SK-N-SH treated with all-trans-retinoic acid at 6 μM for 48 hours (cell line): ENCODE data around the gene PCSK5.

Experiments
- ARNTL ChIP-seq: fragments of 450-650 bp; formaldehyde crosslinking; IDR thresholded peaks from 2 replicates; pipeline ENCODE4 v1.5.0; 2020; ENCODE audit warnings: low read depth, mild to moderate bottlenecking, moderate library complexity, borderline replicate concordance
- GLIS3 ChIP-seq: fragments of 250-450 bp; sonication (Bioruptor Pico); IDR thresholded peaks from 2 replicates; pipeline ENCODE4 v1.5.0; 2020; ENCODE audit warnings: mild to moderate bottlenecking, moderate library complexity
- OSR1 ChIP-seq: fragments of 250-450 bp; sonication (Bioruptor Pico); IDR thresholded peaks from 2 replicates; pipeline ENCODE4 v1.8.0; 2022; ENCODE audit warnings: moderate library complexity, mild to moderate bottlenecking, inconsistent platforms
- TSHZ2 ChIP-seq: fragments of 250-450 bp; sonication (Bioruptor Pico); IDR thresholded peaks from 2 replicates; pipeline ENCODE4 v1.5.0; 2020; ENCODE audit warnings: mild to moderate bottlenecking, moderate library complexity
- TF ChIP-seq, protein P1 (sequence below): fragments of 250-450 bp; sonication (Bioruptor Pico); IDR thresholded peaks from 2 replicates; pipeline ENCODE4 v1.8.0; 2020; ENCODE audit warnings: mild to moderate bottlenecking, moderate library complexity, borderline replicate concordance
- TF ChIP-seq, protein P2 (sequence below): fragments of 250-450 bp; sonication (Bioruptor Pico); IDR thresholded peaks from 2 replicates; pipeline ENCODE4 v1.5.1; 2021; ENCODE audit warnings: mild to moderate bottlenecking, moderate library complexity

DNA sequence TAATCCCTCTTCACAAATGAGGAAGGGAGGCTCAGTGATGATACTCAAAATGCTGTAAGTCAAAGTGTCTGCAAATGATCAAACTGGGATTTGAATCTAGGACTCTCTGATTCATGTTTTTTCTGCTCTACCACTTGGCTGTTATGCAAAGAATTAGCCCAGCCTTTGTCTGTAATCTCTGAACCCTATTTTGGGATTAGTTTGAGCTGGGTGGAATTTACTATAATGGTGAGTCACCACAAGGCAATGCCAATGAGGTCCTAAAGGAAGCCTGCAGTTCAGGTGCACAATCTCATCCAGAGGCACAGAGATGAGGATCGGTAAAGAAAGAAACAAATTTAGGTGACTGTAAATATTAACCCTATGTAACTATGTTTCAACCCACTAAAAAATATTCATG, 474.6 kb downstream of the PCSK5 start:
- no peak for TF ChIP-seq GLIS3
- no peak for TF ChIP-seq TSHZ2 (CRISPR knock-in tag)
- TF ChIP-seq, protein P1, sequence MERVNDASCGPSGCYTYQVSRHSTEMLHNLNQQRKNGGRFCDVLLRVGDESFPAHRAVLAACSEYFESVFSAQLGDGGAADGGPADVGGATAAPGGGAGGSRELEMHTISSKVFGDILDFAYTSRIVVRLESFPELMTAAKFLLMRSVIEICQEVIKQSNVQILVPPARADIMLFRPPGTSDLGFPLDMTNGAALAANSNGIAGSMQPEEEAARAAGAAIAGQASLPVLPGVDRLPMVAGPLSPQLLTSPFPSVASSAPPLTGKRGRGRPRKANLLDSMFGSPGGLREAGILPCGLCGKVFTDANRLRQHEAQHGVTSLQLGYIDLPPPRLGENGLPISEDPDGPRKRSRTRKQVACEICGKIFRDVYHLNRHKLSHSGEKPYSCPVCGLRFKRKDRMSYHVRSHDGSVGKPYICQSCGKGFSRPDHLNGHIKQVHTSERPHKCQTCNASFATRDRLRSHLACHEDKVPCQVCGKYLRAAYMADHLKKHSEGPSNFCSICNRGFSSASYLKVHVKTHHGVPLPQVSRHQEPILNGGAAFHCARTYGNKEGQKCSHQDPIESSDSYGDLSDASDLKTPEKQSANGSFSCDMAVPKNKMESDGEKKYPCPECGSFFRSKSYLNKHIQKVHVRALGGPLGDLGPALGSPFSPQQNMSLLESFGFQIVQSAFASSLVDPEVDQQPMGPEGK (CRISPR knock-in tag) = no peak
- TF ChIP-seq ARNTL (CRISPR knock-in tag) = no peak
- TF ChIP-seq, protein P2, sequence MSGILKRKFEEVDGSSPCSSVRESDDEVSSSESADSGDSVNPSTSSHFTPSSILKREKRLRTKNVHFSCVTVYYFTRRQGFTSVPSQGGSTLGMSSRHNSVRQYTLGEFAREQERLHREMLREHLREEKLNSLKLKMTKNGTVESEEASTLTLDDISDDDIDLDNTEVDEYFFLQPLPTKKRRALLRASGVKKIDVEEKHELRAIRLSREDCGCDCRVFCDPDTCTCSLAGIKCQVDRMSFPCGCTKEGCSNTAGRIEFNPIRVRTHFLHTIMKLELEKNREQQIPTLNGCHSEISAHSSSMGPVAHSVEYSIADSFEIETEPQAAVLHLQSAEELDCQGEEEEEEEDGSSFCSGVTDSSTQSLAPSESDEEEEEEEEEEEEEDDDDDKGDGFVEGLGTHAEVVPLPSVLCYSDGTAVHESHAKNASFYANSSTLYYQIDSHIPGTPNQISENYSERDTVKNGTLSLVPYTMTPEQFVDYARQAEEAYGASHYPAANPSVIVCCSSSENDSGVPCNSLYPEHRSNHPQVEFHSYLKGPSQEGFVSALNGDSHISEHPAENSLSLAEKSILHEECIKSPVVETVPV (CRISPR knock-in tag) = no peak
- no peak for TF ChIP-seq OSR1 (CRISPR knock-in tag)
